Motor neuron (in vitro differentiated cells): ENCODE data around the gene C2orf78. TPM values are rescaled to one million over a fixed set of nuclear protein-coding genes. Genes with fewer than 3 reads are reported as not detected.
A peak's percentile ranks its signal among the peaks of the same experiment; 100 is the strongest.
"Not testable (repeated sequence)": the region's sequence is repeated elsewhere in the genome, so short reads cannot be mapped to it uniquely, and the experiment has no call there.

Experiments
- ATAC-seq, 8 experiments: fragments of 200-7000 bp; cut with Tn5 transposase; replicated peaks in 6 of 8; 2 replicates each; pipeline ENCODE4 v1.8.0; 2021; ENCODE audit warnings: mild to moderate bottlenecking in 8 of 8, moderate library complexity in 8 of 8
- H3K27ac ChIP-seq, 2 donors: fragments of 250-450 bp; sonication (Bioruptor Pico); 2 replicates each; pipeline ENCODE4 v1.9.0; 2021; ENCODE audit warnings: antibody characterized with exemption in 2 of 2, mild to moderate bottlenecking in 2 of 2, moderate library complexity in 1 of 2
- H3K4me1 ChIP-seq, 2 donors: fragments of 250-450 bp; sonication (Bioruptor Pico); replicated peaks in 1 of 2; 2 replicates each; pipeline ENCODE4 v1.6.1; 2021; ENCODE audit warnings: antibody characterized with exemption in 2 of 2, mild to moderate bottlenecking in 2 of 2, moderate library complexity in 1 of 2
- H3K4me3 ChIP-seq, 5 donors: fragments of 250-450 bp; sonication (Bioruptor Pico); 2 replicates each; pipeline ENCODE4 v1.9.0; 2021; ENCODE audit warnings: antibody characterized with exemption in 5 of 5, mild to moderate bottlenecking in 5 of 5, moderate library complexity in 4 of 5
- WGBS, 10 experiments: fragments of 450-650 bp; shearing (Covaris generic); methylation state at CpG; one replicate each; pipeline ENCODE4 v1.0.0; 2022; 5-methylcytosine and 5-hydroxymethylcytosine counted together
- in situ Hi-C, 9 experiments: fragments of 400-800 bp; cut with MboI; loops; one replicate each; pipeline ENCODE4 v1.15.0; 2021; ENCODE audit warnings: low sequenced_read_pairs in 9 of 9, low pct_unique_long_range_greater_than_20kb in 2 of 9; ENCODE audit not compliant: unreplicated experiment in 9 of 9
- total RNA-seq, 8 experiments: library from RNA; unstranded; fragments of 300-600 nt; gene quantifications; 2 replicates each; pipeline versions ENCODE4 v1.2.3 to v1.2.4, GENCODE V29; 2022

The C2orf78 gene
- under 1 TPM in 5 of 8 experiments, not detected in 3; 0.08 to 0.21 (median 0.10) TPM for total RNA-seq

- in situ Hi-C loops, ATAC-seq, H3K27ac ChIP-seq, H3K4me3 ChIP-seq, H3K4me1 ChIP-seq: not testable (repeated sequence)
- WGBS, 10 experiments: no CpG with 5 or more reads among the region's 3 CpGs
Observed at GRCh38 chr2:73783883-73784282, at the start of gene C2orf78. Gene C2orf78 (plus strand): TSS chr2:73784183. CDS start chr2:73784310, 127 bp downstream.

GRCh38 chr2:73736378-73736777 is 47.6 kb upstream of the C2orf78 start:
- H3K27ac ChIP-seq: no peak overlapping the region
- 0 to 41% (median 16%) methylated on average over 1 to 8 of the region's 8 CpGs for WGBS, 10 experiments
- ATAC-seq: no peak
- peak overlapping the region; percentile 56 to 81 (median 59) for H3K4me3 ChIP-seq
- in situ Hi-C loops: no loop called here
- H3K4me1 ChIP-seq: peaks cover 5 to 9% of the 10 kb centered on the region in 2 donors

- Histone ChIP-seq H3K27ac (peak within 1 kb of the TSS; percentile 4 to 46), H3K4me3 (peak within 1 kb of the TSS; percentile 56 to 81 (median 59)), H3K4me1 (peaks cover 5 to 9% of the 10 kb centered on the region in 2 donors)
- in situ Hi-C loops: no loop called here
- WGBS, 10 experiments: 0 to 22% (median 3%) methylated on average over 2 to 33 of the region's 49 CpGs
- ATAC-seq: peak; percentile 95 to 98 (median 97)
Observed at GRCh38 chr2:73736855-73737779, 46.9 kb upstream of the C2orf78 start, which contains the start of gene TPRKB. Gene TPRKB (minus strand): TSS chr2:73737345. CDS start chr2:73734569, 2,776 bp downstream.

- ATAC-seq: no peak
- in situ Hi-C loops: no loop called here
- Histone ChIP-seq H3K4me1 (peaks cover 5 to 9% of the 10 kb centered on the region in 2 donors), H3K4me3 (no peak overlapping the region), H3K27ac (no peak overlapping the region)
- WGBS, 10 experiments: 75 to 100% (median 97%) methylated on average over 1 to 3 of the region's 3 CpGs; no CpG with 5 or more reads in 4 of the 10 experiments
Observed at GRCh38 chr2:73739101-73739500, 44.9 kb upstream of the C2orf78 start.

GRCh38 chr2:73740767-73741166 is 43.2 kb upstream of the C2orf78 start:
- Histone ChIP-seq H3K4me3 (no peak overlapping the region), H3K4me1 (peaks cover 5 to 9% of the 10 kb centered on the region in 2 donors), H3K27ac (no peak overlapping the region)
- no peak for ATAC-seq
- in situ Hi-C loops: no loop called here
- WGBS, 10 experiments: 53 to 100% (median 79%) methylated on average over 1 to 2 of the region's 2 CpGs

GRCh38 chr2:73746015-73746876 is 37.7 kb upstream of the C2orf78 start:
- no peak overlapping the region for H3K27ac ChIP-seq
- 89 to 100% (median 100%) methylated on average over 1 to 7 of the region's 11 CpGs; no CpG with 5 or more reads in 2 of the 10 experiments for WGBS, 10 experiments
- H3K4me1 ChIP-seq: no peaks in the 10 kb centered on the region
- in situ Hi-C loops: no loop called here
- H3K4me3 ChIP-seq: no peak overlapping the region
- no peak for ATAC-seq

GRCh38 chr2:73746877-73747208 is 37.1 kb upstream of the C2orf78 start:
- no peak overlapping the region for H3K27ac ChIP-seq
- H3K4me3 ChIP-seq: no peak overlapping the region
- ATAC-seq: no peak
- WGBS, 10 experiments: 79 to 100% (median 97%) methylated on average over 2 to 3 of the region's 3 CpGs; no CpG with 5 or more reads in 1 of the 10 experiments
- no peaks in the 10 kb centered on the region for H3K4me1 ChIP-seq
- in situ Hi-C loops: no loop called here

GRCh38 chr2:73749314-73749713 is 34.7 kb upstream of the C2orf78 start:
- no peak for ATAC-seq
- Histone ChIP-seq H3K4me1 (no peaks in the 10 kb centered on the region), H3K27ac (no peak overlapping the region), H3K4me3 (no peak overlapping the region)
- in situ Hi-C loops: no loop called here
- 75 to 100% (median 98%) methylated on average over 1 to 2 of the region's 2 CpGs for WGBS, 10 experiments

GRCh38 chr2:73754332-73754731 is 29.7 kb upstream of the C2orf78 start:
- ATAC-seq, H3K4me1 ChIP-seq, in situ Hi-C loops, H3K4me3 ChIP-seq, H3K27ac ChIP-seq: not testable (repeated sequence)
- 75 to 100% (median 90%) methylated on average over 1 to 4 of the region's 7 CpGs; no CpG with 5 or more reads in 3 of the 10 experiments for WGBS, 10 experiments

- in situ Hi-C loops: no loop called here
- WGBS, 10 experiments: 20 to 100% (median 71%) methylated on average over 1 to 3 of the region's 3 CpGs; no CpG with 5 or more reads in 1 of the 10 experiments
- Histone ChIP-seq H3K27ac (no peak overlapping the region), H3K4me3 (no peak overlapping the region), H3K4me1 (no peaks in the 10 kb centered on the region)
- ATAC-seq: peak in 2 of 8 experiments; percentile 50 to 65
Observed at GRCh38 chr2:73759285-73759764, 24.7 kb upstream of the C2orf78 start.

GRCh38 chr2:73759904-73760303 is 24.1 kb upstream of the C2orf78 start:
- WGBS, 10 experiments: 80 to 100% (median 100%) methylated on average over 1 to 2 of the region's 2 CpGs; no CpG with 5 or more reads in 3 of the 10 experiments
- H3K4me3 ChIP-seq: no peak overlapping the region
- H3K27ac ChIP-seq: no peak overlapping the region
- in situ Hi-C loops: no loop called here
- H3K4me1 ChIP-seq: no peaks in the 10 kb centered on the region
- ATAC-seq: no peak

- Histone ChIP-seq H3K4me3 (no peak overlapping the region), H3K4me1 (peaks cover 0 to 3% of the 10 kb centered on the region in 2 donors), H3K27ac (no peak overlapping the region)
- WGBS, 10 experiments: 67 to 100% (median 89%) methylated on average over 1 of the region's 1 CpG; no CpG with 5 or more reads in 3 of the 10 experiments
- in situ Hi-C loops: no loop called here
- no peak for ATAC-seq
Observed at GRCh38 chr2:73762571-73762970, 21.4 kb upstream of the C2orf78 start.

- no peak for ATAC-seq
- H3K27ac ChIP-seq: no peak overlapping the region
- in situ Hi-C loops: no loop called here
- WGBS, 10 experiments: 100% methylated on average over 1 of the region's 1 CpG; no CpG with 5 or more reads in 6 of the 10 experiments
- H3K4me1 ChIP-seq: peaks cover 0 to 3% of the 10 kb centered on the region in 2 donors
- no peak overlapping the region for H3K4me3 ChIP-seq
Observed at GRCh38 chr2:73764945-73765344, 19.0 kb upstream of the C2orf78 start.
